Stimulated activated CD8-positive, alpha-beta memory T cell treated with anti-CD3 and anti-CD28 coated beads, Interleukin-2, amount 100 ng/mL, for 48 hours (primary cell): ENCODE measurements around the gene ZNF837.

Experiments used
- DNase-seq, 2 donors: peaks; one replicate each; pipeline ENCODE4 v3.0.0-alpha.2; 2020; ENCODE audit warnings: low read depth in 2 of 2

ZNF837 gene

DNA sequence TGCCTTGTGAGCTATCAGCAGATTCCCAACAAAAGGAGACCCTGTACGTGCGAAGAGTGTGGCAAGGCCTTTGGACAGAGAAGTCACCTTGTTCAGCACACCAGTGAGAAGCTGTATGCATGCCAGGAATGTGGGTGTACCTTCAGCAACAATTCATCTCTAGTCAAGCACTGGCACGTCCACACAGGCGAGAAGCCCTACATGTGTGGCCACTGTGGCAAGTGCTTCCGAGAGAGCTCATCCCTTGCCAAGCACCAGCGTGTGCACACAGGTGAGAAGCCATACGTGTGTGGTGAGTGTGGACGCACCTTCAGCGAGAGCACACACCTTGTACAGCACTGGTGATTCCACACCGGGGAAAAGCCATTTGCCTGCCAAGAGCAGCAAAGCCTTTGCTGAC, 61.6 kb downstream of the ZNF837 start:
- no peak for DNase-seq

DNA sequence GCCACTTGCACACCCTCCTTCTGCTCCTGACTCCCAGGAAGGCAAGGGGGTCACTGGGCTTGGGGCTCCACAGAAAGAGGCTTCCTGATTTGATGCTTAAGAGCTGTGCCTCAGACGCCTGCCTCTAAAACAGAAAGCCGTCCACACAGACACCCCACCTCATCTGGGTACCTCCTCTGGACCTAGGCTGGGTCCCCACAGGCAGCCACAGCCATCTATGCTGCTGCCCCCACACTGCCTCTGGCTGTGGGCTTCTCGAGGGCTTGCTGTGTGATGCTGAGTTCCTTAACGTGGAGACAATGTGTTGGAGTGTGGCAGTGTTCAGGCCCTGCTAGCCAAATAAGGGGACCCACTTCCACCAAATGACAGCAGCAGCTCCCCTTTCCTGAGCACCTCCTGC, 62.5 kb downstream of the ZNF837 start:
- no peak for DNase-seq
